H1 (cell line): ENCODE measurements around the gene ARNT2. TPM values are rescaled to one million over a fixed set of nuclear protein-coding genes. Genes with fewer than 3 reads are reported as not detected.

Experiments
- BRCA1 ChIP-seq: IDR thresholded peaks from 2 replicates; pipeline ENCODE4 v1.6.1; 2012; ENCODE audit warnings: low read depth, low read length, improper control_type of control experiment
- CREB1 ChIP-seq: IDR thresholded peaks from 2 replicates; pipeline ENCODE4 v1.6.1; 2012; ENCODE audit warnings: inconsistent platforms
- EZH2 ChIP-seq: fragments of 200-600 bp; sonication (generic); IDR thresholded peaks from 2 replicates; pipeline ENCODE4 v1.7.1; 2012; ENCODE audit warnings: low read depth, mild to moderate bottlenecking, moderate library complexity, low read length, inconsistent platforms; ENCODE audit not compliant: severe bottlenecking
- FOSL1 ChIP-seq: IDR thresholded peaks from 2 replicates; pipeline ENCODE4 v1.6.1; 2011; ENCODE audit warnings: mild to moderate bottlenecking, low read depth, low read length, moderate library complexity; ENCODE audit not compliant: insufficient read depth
- NANOG ChIP-seq: IDR thresholded peaks from 2 replicates; pipeline ENCODE4 v1.6.1; 2011; ENCODE audit warnings: low read length, low read depth, mild to moderate bottlenecking, inconsistent platforms; ENCODE audit not compliant: insufficient read depth, poor library complexity, severe bottlenecking
- POLR2A ChIP-seq, 2 experiments: IDR thresholded peaks; 1 replicate in 1 of 2; 2 replicates in 1 of 2; pipeline ENCODE4 v1.6.1; 2011; ENCODE audit warnings: low read depth in 2 of 2, low read length in 2 of 2, mild to moderate bottlenecking in 2 of 2; ENCODE audit errors: control extremely low read depth in 1 of 2
- RAD21 ChIP-seq, 2 experiments: IDR thresholded peaks in 1 of 2; conservative IDR thresholded peaks in 1 of 2; 2 replicates each; pipeline ENCODE4 v1.6.1; 2011; ENCODE audit warnings: low read depth in 2 of 2, low read length in 2 of 2, improper control_type of control experiment in 1 of 2, inconsistent platforms in 1 of 2, mild to moderate bottlenecking in 1 of 2, moderate library complexity in 1 of 2
- SP1 ChIP-seq: IDR thresholded peaks from 2 replicates; pipeline ENCODE4 v1.6.1; 2011; ENCODE audit warnings: low read depth, low read length
- polyA plus RNA-seq, 7 experiments: library from polyadenylated mRNA; depleted of rRNA in 3 of 7; stranded (reverse) in 5 of 7; unstranded in 2 of 7; fragments of >200 nt in 5 of 7; fragments of 200-250 nt in 2 of 7; gene quantifications; 1 replicate in 5 of 7; 2 replicates in 1 of 7; 4 replicates in 1 of 7; pipeline versions ENCODE4 v1.2.1 to v1.2.3, GENCODE V29; 2011 to 2013; ENCODE audit warnings: missing spikeins in 2 of 7, mixed read lengths in 2 of 7
- total RNA-seq: library from RNA; stranded (reverse); fragmentation: NEBNext Ultra II Directional; extraction: Animal tissue kit (Norgen Biotek cat#: 25700); gene quantifications from 2 replicates; pipeline ENCODE4 v1.2.1, GENCODE V29; 2021
- TF ChIP-seq, protein P1 (sequence below), 3 experiments: IDR thresholded peaks; 1 replicate in 2 of 3; 2 replicates in 1 of 3; pipeline versions ENCODE4 v1.5.1 to v1.6.1; 2011; ENCODE audit warnings: low read length in 3 of 3, mild to moderate bottlenecking in 3 of 3, inconsistent platforms in 2 of 3, low read depth in 1 of 3, moderate library complexity in 1 of 3; ENCODE audit not compliant: insufficient read depth in 1 of 3; ENCODE audit errors: control extremely low read depth in 1 of 3

The ARNT2 gene
- total and polyA plus RNA-seq, 2 of the 8 experiments (the other 6 are each of a cell fraction or from before 2014, with no cell fraction given) = 9.5 to 14.6 TPM

DNA sequence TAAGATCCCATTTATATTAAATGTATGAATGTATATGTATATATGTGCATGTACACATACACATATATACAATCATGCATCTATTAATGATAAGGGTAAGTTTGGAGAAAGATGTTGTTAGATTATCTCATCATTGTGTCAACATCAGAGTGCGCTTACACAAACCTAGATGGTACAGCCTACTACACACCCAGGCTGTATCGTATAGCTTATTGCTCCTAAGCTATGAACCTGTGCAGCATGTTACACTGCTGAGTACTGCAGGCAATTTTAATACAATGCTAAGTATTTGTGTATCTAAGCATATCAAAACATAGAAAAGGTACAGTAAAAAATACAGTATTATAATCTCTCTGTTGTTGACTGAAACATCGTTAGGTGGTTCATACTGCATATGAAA, 233.6 kb downstream of the ARNT2 start (continued):
- no peak for TF ChIP-seq CREB1
- no peak for TF ChIP-seq BRCA1
- no peak for TF ChIP-seq SP1
- TF ChIP-seq EZH2 = no peak
- TF ChIP-seq RAD21 (IDR thresholded peaks at IDR 0.05 in 1 of 2, conservative IDR thresholded peaks at IDR 0.05 in 1 of 2; ENCODE audit: low read depth in 2 of 2, low read length in 2 of 2) = no peak
- TF ChIP-seq FOSL1 = no peak
- TF ChIP-seq NANOG = no peak
- TF ChIP-seq, protein P1, sequence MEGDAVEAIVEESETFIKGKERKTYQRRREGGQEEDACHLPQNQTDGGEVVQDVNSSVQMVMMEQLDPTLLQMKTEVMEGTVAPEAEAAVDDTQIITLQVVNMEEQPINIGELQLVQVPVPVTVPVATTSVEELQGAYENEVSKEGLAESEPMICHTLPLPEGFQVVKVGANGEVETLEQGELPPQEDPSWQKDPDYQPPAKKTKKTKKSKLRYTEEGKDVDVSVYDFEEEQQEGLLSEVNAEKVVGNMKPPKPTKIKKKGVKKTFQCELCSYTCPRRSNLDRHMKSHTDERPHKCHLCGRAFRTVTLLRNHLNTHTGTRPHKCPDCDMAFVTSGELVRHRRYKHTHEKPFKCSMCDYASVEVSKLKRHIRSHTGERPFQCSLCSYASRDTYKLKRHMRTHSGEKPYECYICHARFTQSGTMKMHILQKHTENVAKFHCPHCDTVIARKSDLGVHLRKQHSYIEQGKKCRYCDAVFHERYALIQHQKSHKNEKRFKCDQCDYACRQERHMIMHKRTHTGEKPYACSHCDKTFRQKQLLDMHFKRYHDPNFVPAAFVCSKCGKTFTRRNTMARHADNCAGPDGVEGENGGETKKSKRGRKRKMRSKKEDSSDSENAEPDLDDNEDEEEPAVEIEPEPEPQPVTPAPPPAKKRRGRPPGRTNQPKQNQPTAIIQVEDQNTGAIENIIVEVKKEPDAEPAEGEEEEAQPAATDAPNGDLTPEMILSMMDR (IDR thresholded peaks at IDR 0.05; ENCODE audit: control extremely low read depth in 1 of 3, insufficient read depth in 1 of 3, low read depth in 1 of 3, low read length in 3 of 3) = no peak
- no peak for TF ChIP-seq POLR2A (IDR thresholded peaks at IDR 0.05; ENCODE audit: control extremely low read depth in 1 of 2, low read depth in 2 of 2, low read length in 2 of 2)
